Esophagus (tissue), 2 donors: ENCODE results near the gene OSBPL2. TPM values are rescaled to one million over a fixed set of nuclear protein-coding genes. Genes with fewer than 3 reads are reported as not detected.
A peak's percentile ranks its signal among the peaks of the same experiment; 100 is the strongest.

Experiments
- H3K27ac ChIP-seq, 2 donors: one replicate each; pipeline ENCODE4 v1.5.1; 2013; ENCODE audit warnings: low read depth in 2 of 2, mild to moderate bottlenecking in 2 of 2, inconsistent platforms in 1 of 2, low read length in 1 of 2, moderate library complexity in 1 of 2
- H3K27me3 ChIP-seq, 2 donors: one replicate each; pipeline ENCODE4 v1.6.1; 2013; ENCODE audit warnings: low read length in 2 of 2, control low read depth in 1 of 2, mild to moderate bottlenecking in 1 of 2; ENCODE audit not compliant: insufficient read depth in 2 of 2, control insufficient read depth in 1 of 2
- H3K36me3 ChIP-seq, 2 donors: one replicate each; pipeline ENCODE4 v1.6.1; 2013; ENCODE audit warnings: low read length in 1 of 2; ENCODE audit not compliant: control insufficient read depth in 2 of 2, insufficient read depth in 2 of 2
- H3K4me1 ChIP-seq, 2 donors: one replicate each; pipeline ENCODE4 v1.6.1; 2013; ENCODE audit warnings: low read length in 1 of 2; ENCODE audit not compliant: control insufficient read depth in 2 of 2, insufficient read depth in 2 of 2
- H3K4me3 ChIP-seq, 2 donors: one replicate each; pipeline ENCODE4 v1.5.1; 2013; ENCODE audit warnings: low read length in 2 of 2, mild to moderate bottlenecking in 2 of 2, low read depth in 1 of 2, moderate library complexity in 1 of 2
- H3K9me3 ChIP-seq, 2 donors: one replicate each; pipeline ENCODE4 v1.6.1; 2013; ENCODE audit warnings: mild to moderate bottlenecking in 2 of 2, low read depth in 1 of 2, low read length in 1 of 2, moderate library complexity in 1 of 2; ENCODE audit not compliant: control insufficient read depth in 2 of 2, insufficient read depth in 1 of 2
- WGBS, 2 donors: extraction: QIAGEN DNeasy Blood & Tissue Kit; methylation state at CpG; one replicate each; pipeline ENCODE4 v1.1.7; 2013; 5-methylcytosine and 5-hydroxymethylcytosine counted together
- polyA plus RNA-seq, 2 donors: library from polyadenylated mRNA; stranded (reverse); fragments of 200-250 nt; gene quantifications; one replicate each; pipeline ENCODE4 v1.2.3, GENCODE V29; 2013
- donor health status: healthy with polysubstance abuse.
- donor health status: Bipolar disorder and iron deficiency.

The OSBPL2 gene
- polyA plus RNA-seq, 2 donors = 31.2 to 32.3 TPM

- Histone ChIP-seq H3K36me3 (peaks cover 0 to 63% of the 10 kb centered on the region in 2 donors), H3K27me3 (no peaks in the 10 kb centered on the region), H3K4me3 (no peak overlapping the region), H3K4me1 (peaks cover 4 to 24% of the 10 kb centered on the region in 2 donors), H3K27ac (peak overlapping the region in 1 of 2 donors; percentile 34), H3K9me3 (no peaks in the 10 kb centered on the region)
- WGBS, 2 donors = 75 to 78% methylated on average over 36 of the region's 36 CpGs
Observed at GRCh38 chr20:62318400-62319345, 80.4 kb downstream of the OSBPL2 start.

GRCh38 chr20:62319346-62319909 lies 81.1 kb downstream of the OSBPL2 start:
- peaks cover 0 to 61% of the 10 kb centered on the region in 2 donors for H3K36me3 ChIP-seq
- peak overlapping the region; percentile 8 to 34 for H3K27ac ChIP-seq
- 57 to 61% methylated on average over 29 of the region's 29 CpGs for WGBS, 2 donors
- H3K4me3 ChIP-seq = no peak overlapping the region
- no peaks in the 10 kb centered on the region for H3K27me3 ChIP-seq
- peaks cover 4 to 32% of the 10 kb centered on the region in 2 donors for H3K4me1 ChIP-seq
- no peaks in the 10 kb centered on the region for H3K9me3 ChIP-seq

GRCh38 chr20:62320581-62321354 lies 82.4 kb downstream of the OSBPL2 start:
- Histone ChIP-seq H3K27me3 (no peaks in the 10 kb centered on the region), H3K27ac (peak overlapping the region; percentile 38 to 45), H3K36me3 (peaks cover 0 to 57% of the 10 kb centered on the region in 2 donors), H3K4me3 (no peak overlapping the region), H3K9me3 (no peaks in the 10 kb centered on the region), H3K4me1 (peaks cover 4 to 33% of the 10 kb centered on the region in 2 donors)
- WGBS, 2 donors = 83 to 84% methylated on average over 21 to 22 of the region's 22 CpGs

- 86 to 88% methylated on average over 6 to 7 of the region's 7 CpGs for WGBS, 2 donors
- peak overlapping the region; percentile 38 to 54 for H3K27ac ChIP-seq
- H3K4me1 ChIP-seq = peaks cover 4 to 29% of the 10 kb centered on the region in 2 donors
Observed at GRCh38 chr20:62321521-62321948, 83.2 kb downstream of the OSBPL2 start.

GRCh38 chr20:62321975-62322374 lies 83.7 kb downstream of the OSBPL2 start:
- no peaks in the 10 kb centered on the region for H3K9me3 ChIP-seq
- H3K36me3 ChIP-seq = peaks cover 1 to 53% of the 10 kb centered on the region in 2 donors
- peak overlapping the region; percentile 4 to 35 for H3K27ac ChIP-seq
- H3K27me3 ChIP-seq = no peaks in the 10 kb centered on the region
- 94 to 97% methylated on average over 16 of the region's 16 CpGs for WGBS, 2 donors
- H3K4me1 ChIP-seq = peaks cover 4 to 25% of the 10 kb centered on the region in 2 donors
- no peak overlapping the region for H3K4me3 ChIP-seq

More at GRCh38 chr20:62321521-62321948, 83.2 kb downstream of the OSBPL2 start:
- H3K27me3 ChIP-seq = no peaks in the 10 kb centered on the region
- H3K4me3 ChIP-seq = no peak overlapping the region
- H3K36me3 ChIP-seq = peaks cover 0 to 52% of the 10 kb centered on the region in 2 donors
- no peaks in the 10 kb centered on the region for H3K9me3 ChIP-seq

- 78 to 85% methylated on average over 16 of the region's 16 CpGs for WGBS, 2 donors
- H3K4me3 ChIP-seq = no peak overlapping the region
- H3K36me3 ChIP-seq = peaks cover 7 to 53% of the 10 kb centered on the region in 2 donors
- H3K27me3 ChIP-seq = no peaks in the 10 kb centered on the region
- H3K9me3 ChIP-seq = no peaks in the 10 kb centered on the region
- H3K27ac ChIP-seq = peak overlapping the region in 1 of 2 donors; percentile 50
- peaks cover 0 to 19% of the 10 kb centered on the region in 2 donors for H3K4me1 ChIP-seq
Observed at GRCh38 chr20:62322492-62323041, 84.2 kb downstream of the OSBPL2 start.

GRCh38 chr20:62323146-62323979 lies 85.0 kb downstream of the OSBPL2 start:
- Histone ChIP-seq H3K4me1 (peaks cover 0 to 18% of the 10 kb centered on the region in 2 donors), H3K36me3 (peaks cover 8 to 60% of the 10 kb centered on the region in 2 donors), H3K27ac (no peak overlapping the region), H3K9me3 (no peaks in the 10 kb centered on the region), H3K4me3 (no peak overlapping the region), H3K27me3 (no peaks in the 10 kb centered on the region)
- 67 to 81% methylated on average over 52 of the region's 52 CpGs for WGBS, 2 donors

- H3K27ac ChIP-seq = peak overlapping the region; percentile 5 to 17
- no peaks in the 10 kb centered on the region for H3K9me3 ChIP-seq
- H3K36me3 ChIP-seq = peaks cover 8 to 68% of the 10 kb centered on the region in 2 donors
- WGBS, 2 donors = 76 to 79% methylated on average over 23 to 25 of the region's 25 CpGs
- H3K27me3 ChIP-seq = no peaks in the 10 kb centered on the region
- H3K4me1 ChIP-seq = peaks cover 0 to 18% of the 10 kb centered on the region in 2 donors
- H3K4me3 ChIP-seq = no peak overlapping the region
Observed at GRCh38 chr20:62323980-62324906, 85.9 kb downstream of the OSBPL2 start.
